Renal cortex interstitium (tissue), 11 donors: ENCODE results near the gene ZNF157. TPM values are rescaled to one million over a fixed set of nuclear protein-coding genes. Genes with fewer than 3 reads are reported as not detected.

ENCODE experiments used
- DNase-seq, 11 donors: peaks; one replicate each; pipeline ENCODE4 v3.0.0-alpha.2; 2013; ENCODE audit warnings: low read depth in 9 of 11, low spot score in 4 of 11; ENCODE audit errors: extremely low read depth in 1 of 11
- polyA plus RNA-seq, 3 donors: library from polyadenylated mRNA; unstranded; fragments of 120-200 nt; gene quantifications; one replicate each; pipeline ENCODE4 v1.2.1, GENCODE V29; 2013; ENCODE audit not compliant: insufficient read length in 3 of 3

ZNF157 gene
- polyA plus RNA-seq, 3 donors: 0.86 to 1.0 (median 0.97) TPM

- no peak for DNase-seq
Observed at GRCh38 chrX:47422444-47422843, 52.1 kb downstream of the ZNF157 start.

GRCh38 chrX:47430925-47431324, 60.5 kb downstream of the ZNF157 start:
- DNase-seq: no peak

GRCh38 chrX:47446431-47446830, 76.1 kb downstream of the ZNF157 start:
- DNase-seq: no peak

- no peak for DNase-seq
Observed at GRCh38 chrX:47446971-47447370, 76.6 kb downstream of the ZNF157 start.

DNA sequence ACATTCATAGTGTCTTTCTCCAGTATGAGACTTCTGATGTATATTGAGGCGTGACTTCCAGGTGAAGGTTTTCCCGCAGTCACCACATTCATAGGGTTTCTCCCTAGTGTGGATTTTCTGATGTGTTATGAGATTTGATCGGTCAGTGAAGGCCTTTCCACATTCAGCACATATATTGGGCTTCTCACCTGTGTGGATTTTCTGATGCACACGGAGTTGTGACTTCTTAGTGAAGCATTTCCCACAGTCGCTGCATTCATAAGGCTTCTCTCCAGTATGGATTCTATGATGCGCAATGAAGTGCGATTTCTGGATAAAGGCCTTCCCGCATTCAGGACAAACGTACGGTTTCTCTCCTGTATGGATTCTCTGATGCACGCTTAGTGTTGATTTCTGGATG, 77.2 kb downstream of the ZNF157 start:
- no peak for DNase-seq

- no peak for DNase-seq
Observed at GRCh38 chrX:47448165-47448806, 77.9 kb downstream of the ZNF157 start.

DNA sequence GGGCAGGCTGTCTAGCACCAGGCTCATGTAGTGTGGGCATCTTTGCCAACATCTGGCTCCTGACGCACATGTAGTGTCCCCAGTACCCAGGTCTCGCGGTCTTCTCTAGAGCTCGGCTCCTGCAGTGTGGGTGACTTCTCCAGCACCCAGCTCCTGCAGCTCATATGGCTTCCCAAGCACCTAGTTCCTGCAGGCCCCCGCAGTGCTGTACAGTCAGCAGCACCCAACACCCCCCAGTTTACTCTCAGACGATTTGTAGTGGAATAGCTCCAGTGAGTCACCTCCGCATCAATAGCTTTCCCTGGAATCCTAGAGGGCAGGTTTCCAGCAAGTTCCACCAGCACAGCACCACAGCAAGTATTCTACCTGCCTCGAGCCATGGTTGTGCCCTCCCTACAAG, 81.7 kb downstream of the ZNF157 start:
- DNase-seq: no peak

DNA sequence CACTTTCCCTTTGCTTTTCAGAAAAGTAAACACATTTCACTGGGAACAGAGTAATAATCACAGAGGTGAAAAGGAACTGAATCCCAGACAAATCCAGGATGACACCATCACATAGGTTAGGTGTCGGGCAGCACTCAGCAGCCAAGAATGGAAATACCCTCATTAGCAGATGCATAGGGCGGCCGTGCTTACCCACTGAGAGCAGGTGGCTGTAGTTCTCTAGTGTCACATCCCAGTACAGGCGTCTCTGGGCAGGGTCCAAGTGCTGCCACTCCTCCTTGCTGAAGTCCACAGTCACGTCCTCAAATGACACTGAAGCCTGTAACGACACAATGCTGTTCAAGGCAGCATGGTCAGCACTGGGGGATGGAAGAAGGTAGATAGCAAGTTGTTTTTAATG, 85.7 kb downstream of the ZNF157 start:
- DNase-seq: no peak

- no peak for DNase-seq
Observed at GRCh38 chrX:47458528-47458927, 88.2 kb downstream of the ZNF157 start.

DNA sequence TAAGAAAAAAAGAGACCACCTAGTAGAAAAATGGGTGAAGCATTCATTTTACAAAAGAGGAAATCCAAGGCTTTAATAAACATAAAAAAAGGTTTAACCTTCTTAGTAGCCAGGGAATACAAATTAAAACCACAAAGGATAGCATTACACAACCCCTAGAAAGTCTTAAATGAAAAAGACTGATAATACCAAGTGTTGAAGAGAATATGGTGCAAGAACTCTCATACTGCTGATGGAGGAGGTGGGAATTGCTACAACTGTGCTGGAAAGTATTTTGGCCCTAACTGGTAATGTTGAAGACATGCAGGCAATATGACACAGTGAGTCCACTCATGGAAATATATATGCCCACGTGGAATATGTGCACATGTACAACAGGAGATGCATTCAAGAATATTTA, 90.2 kb downstream of the ZNF157 start:
- DNase-seq: no peak

Other genes starting within 250 kb of the ZNF157 start
- gene NDUFB11, start 225.9 kb upstream of the ZNF157 start, polyA plus RNA-seq: 100 to 1,000 TPM in 2 of 3 donors, 10 to 100 TPM in 1; 88.6 to 121 (median 107) TPM
- gene RBM10, start 225.4 kb upstream of the ZNF157 start, polyA plus RNA-seq: 10 to 100 TPM; 46.4 to 67.0 (median 58.7) TPM
- 100 to 1,000 TPM; 211 to 323 (median 250) TPM for gene UBA1, start 176.7 kb upstream of the ZNF157 start, polyA plus RNA-seq
- 100 to 1,000 TPM in 2 of 3 donors, 10 to 100 TPM in 1; 100.0 to 141 (median 127) TPM for gene CDK16, start 151.9 kb upstream of the ZNF157 start, polyA plus RNA-seq
- gene USP11, start 137.6 kb upstream of the ZNF157 start, polyA plus RNA-seq: 100 to 1,000 TPM; 129 to 157 (median 153) TPM
- gene ZNF41, start 112.6 kb downstream of the ZNF157 start, polyA plus RNA-seq: 10 to 100 TPM; 11.6 to 13.1 (median 12.9) TPM
- 10 to 100 TPM; 56.8 to 70.7 (median 59.7) TPM for gene ARAF, start 190.6 kb downstream of the ZNF157 start, polyA plus RNA-seq
- 10 to 100 TPM; 73.6 to 97.2 (median 80.5) TPM for gene TIMP1, start 211.9 kb downstream of the ZNF157 start, polyA plus RNA-seq
- gene SYN1, start 249.3 kb downstream of the ZNF157 start, polyA plus RNA-seq: 1 to 10 TPM; 5.6 to 7.6 (median 6.7) TPM